Activated T-helper 1 cell treated with anti-CD3 and anti-CD28 coated beads, Interleukin-12 subunit alpha, Interleukin-12 subunit beta, Interleukin-2, Interleukin-4 antibody, amounts not matched to agents 30 ng/mL and 10 ng/mL and 1 ng/mL, durations not matched to agents 14 hours and 24 hours and 36 hours (primary cell): ENCODE measurements around the gene GRM8. TPM values are rescaled to one million over a fixed set of nuclear protein-coding genes. Genes with fewer than 3 reads are reported as not detected.
"Not testable (repeated sequence)": the region's sequence is repeated elsewhere in the genome, so short reads cannot be mapped to it uniquely, and the experiment has no call there.

Experiments
- DNase-seq: peaks from one replicate; pipeline ENCODE4 v3.0.0; 2021; ENCODE audit warnings: low spot score
- H3K27ac Mint-ChIP-seq: one replicate; pipeline ENCODE4 v1.8.0; 2021; ENCODE audit warnings: mild to moderate bottlenecking, mixed read lengths
- H3K27me3 Mint-ChIP-seq: one replicate; pipeline ENCODE4 v1.8.0; 2022; ENCODE audit warnings: mild to moderate bottlenecking, moderate library complexity, mixed read lengths; ENCODE audit not compliant: insufficient read depth
- H3K36me3 Mint-ChIP-seq: one replicate; pipeline ENCODE4 v1.8.0; 2021; ENCODE audit warnings: low read depth, mixed read lengths
- H3K4me1 Mint-ChIP-seq: one replicate; pipeline ENCODE4 v1.8.0; 2021; ENCODE audit warnings: low read depth, mixed read lengths
- H3K4me3 Mint-ChIP-seq: one replicate; pipeline ENCODE4 v1.8.0; 2021; ENCODE audit warnings: mild to moderate bottlenecking, moderate library complexity, mixed read lengths
- H3K9me3 Mint-ChIP-seq: one replicate; pipeline ENCODE4 v1.8.0; 2021; ENCODE audit warnings: mixed read lengths
- intact Hi-C: fragments of 100-400 bp; cut with micrococcal nuclease; formaldehyde crosslinking; loops from one replicate; pipeline ENCODE4 v1.15.1; 2024
- total RNA-seq: library from RNA; stranded (reverse); gene quantifications from 2 replicates; pipeline ENCODE4 v1.2.3, GENCODE V29; 2022

GRM8 gene
- total RNA-seq, 1 donor from 2014 or later, result not detected

DNA sequence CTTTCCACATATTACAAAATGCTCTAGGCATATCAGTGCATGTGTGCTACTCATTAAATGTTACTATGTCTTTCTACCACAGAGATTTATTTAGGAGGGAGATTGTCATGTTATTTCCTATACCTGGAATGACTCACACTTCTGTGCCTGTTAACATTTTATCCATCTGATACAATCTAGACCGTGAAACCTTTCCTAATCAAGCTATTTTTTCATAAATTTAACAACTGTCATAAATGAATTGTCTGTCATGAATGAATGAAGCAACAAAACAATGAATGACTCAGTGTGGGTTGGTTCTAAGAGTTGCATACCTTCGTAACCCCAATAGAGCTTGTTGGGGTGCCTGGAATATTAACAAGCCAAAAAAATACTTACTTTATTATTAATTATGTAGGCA is 554.3 kb downstream of the GRM8 start:
- intact Hi-C loops, result no loop called here
- no peak overlapping the region for H3K4me3 Mint-ChIP-seq

DNA sequence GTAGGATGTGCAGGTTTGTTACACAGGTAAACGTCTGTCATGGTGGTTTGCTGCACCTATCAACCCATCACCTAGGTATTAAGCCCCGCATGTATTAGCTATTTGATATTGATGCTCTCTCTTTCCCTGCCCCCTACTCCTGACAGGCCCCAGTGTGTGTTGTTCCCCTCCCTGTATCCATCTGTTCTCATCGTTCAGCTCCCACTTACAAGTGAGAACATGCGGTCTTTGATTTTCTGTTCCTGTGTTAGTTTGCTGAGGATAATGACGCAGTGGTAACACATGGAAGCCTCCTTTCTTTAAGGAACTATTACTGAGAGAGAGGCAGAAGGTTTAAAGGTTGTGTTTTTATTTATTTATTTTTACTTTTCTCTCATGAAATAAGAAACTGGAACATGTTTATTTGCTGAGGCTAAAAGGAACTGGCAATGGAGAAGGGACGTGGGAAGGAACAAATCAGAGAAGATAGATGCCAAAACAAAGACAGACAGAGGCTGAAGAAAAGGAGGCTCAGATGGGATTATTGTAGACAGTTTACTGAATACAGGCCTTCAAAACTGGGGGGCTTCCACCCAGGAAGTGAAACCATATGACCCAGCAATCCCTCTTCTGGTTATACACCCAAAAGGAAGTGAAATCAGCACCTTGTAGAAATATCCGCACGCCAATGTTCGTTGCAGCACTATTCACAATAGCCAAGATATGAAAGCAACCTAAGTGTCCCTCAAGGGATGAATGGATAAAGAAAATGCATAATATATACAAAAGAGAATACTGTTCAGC is 556.3 kb downstream of the GRM8 start:
- intact Hi-C loops, result no loop called here
- Mint-ChIP-seq H3K27ac (no peak overlapping the region), H3K4me3 (no peak overlapping the region), H3K36me3 (no peaks in the 10 kb centered on the region), H3K4me1 (peaks cover 7% of the 10 kb centered on the region), H3K9me3 (no peaks in the 10 kb centered on the region), H3K27me3 (peaks cover 23% of the 10 kb centered on the region)
- no peak for DNase-seq

More for the DNA sequence above, 554.3 kb downstream of the GRM8 start:
- no peaks in the 10 kb centered on the region for H3K9me3 Mint-ChIP-seq
- peaks cover 26% of the 10 kb centered on the region for H3K27me3 Mint-ChIP-seq
- H3K27ac Mint-ChIP-seq, result no peak overlapping the region
- H3K4me1 Mint-ChIP-seq, result peaks cover 13% of the 10 kb centered on the region
- DNase-seq, result no peak
- H3K36me3 Mint-ChIP-seq, result no peaks in the 10 kb centered on the region

- Mint-ChIP-seq H3K9me3 (no peaks in the 10 kb centered on the region), H3K27ac (no peak overlapping the region), H3K4me1 (no peaks in the 10 kb centered on the region), H3K4me3 (no peak overlapping the region), H3K36me3 (no peaks in the 10 kb centered on the region), H3K27me3 (peaks cover 7% of the 10 kb centered on the region)
- intact Hi-C loops, result no loop called here
- DNase-seq, result no peak
These were observed 561.6 kb downstream of the GRM8 start for GRCh38 chr7:126690848-126691751.

- H3K36me3 Mint-ChIP-seq, result no peaks in the 10 kb centered on the region
- no peaks in the 10 kb centered on the region for H3K9me3 Mint-ChIP-seq
- no peaks in the 10 kb centered on the region for H3K4me1 Mint-ChIP-seq
- no peak for DNase-seq
- H3K27me3 Mint-ChIP-seq, result peaks cover 1% of the 10 kb centered on the region
- intact Hi-C loops, result no loop called here
- no peak overlapping the region for H3K27ac Mint-ChIP-seq
- H3K4me3 Mint-ChIP-seq, result no peak overlapping the region
These were observed 562.6 kb downstream of the GRM8 start for GRCh38 chr7:126690104-126690503.

DNA sequence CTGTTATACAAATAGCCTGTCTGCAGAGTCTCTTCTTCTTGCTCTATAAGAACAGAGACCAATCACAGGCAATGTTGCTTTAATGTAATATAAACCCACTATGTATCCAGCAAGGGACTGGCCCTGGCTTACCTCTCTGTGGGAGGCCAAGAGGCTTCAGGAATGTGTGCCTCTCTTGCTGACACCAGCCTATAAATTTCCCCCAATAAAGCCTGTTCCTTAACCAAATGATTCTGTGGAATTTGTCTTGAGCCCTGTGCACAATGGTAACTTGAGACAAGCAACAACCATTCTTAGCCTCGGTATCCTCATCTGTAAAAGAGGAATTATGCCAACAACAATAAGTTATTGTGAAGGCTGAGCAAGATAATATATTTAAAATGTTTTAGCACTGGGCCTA is 563.7 kb downstream of the GRM8 start:
- Mint-ChIP-seq H3K36me3 (no peaks in the 10 kb centered on the region), H3K27ac (no peak overlapping the region), H3K9me3 (no peaks in the 10 kb centered on the region), H3K4me3 (no peak overlapping the region), H3K27me3 (peaks cover 1% of the 10 kb centered on the region), H3K4me1 (no peaks in the 10 kb centered on the region)
- no peak for DNase-seq
- intact Hi-C loops, result no loop called here

DNA sequence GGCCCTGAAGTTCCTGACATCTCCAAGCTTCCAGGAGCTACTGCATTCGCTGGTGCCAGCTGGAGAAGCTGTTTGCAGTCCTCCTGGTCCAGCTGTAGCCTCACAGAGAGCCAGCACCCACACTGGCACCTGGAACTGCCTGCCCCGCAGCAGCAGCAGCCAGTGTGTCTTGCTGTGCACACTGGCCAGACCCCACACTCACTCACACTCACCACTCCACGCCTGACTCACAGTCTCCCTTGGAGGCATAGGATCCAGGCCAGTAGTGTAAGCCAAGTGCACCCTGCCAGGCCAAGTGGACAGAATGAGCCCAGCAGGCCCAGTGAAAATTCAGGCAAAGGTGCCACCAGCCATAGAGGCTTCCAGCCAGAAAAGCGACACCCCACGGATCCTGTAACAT is 566.3 kb downstream of the GRM8 start:
- no peaks in the 10 kb centered on the region for H3K36me3 Mint-ChIP-seq
- no peaks in the 10 kb centered on the region for H3K27me3 Mint-ChIP-seq
- DNase-seq, result no peak
- H3K4me3 Mint-ChIP-seq, result no peak overlapping the region
- H3K4me1 Mint-ChIP-seq, result no peaks in the 10 kb centered on the region
- H3K9me3 Mint-ChIP-seq, result no peaks in the 10 kb centered on the region
- intact Hi-C loops, result no loop called here
- no peak overlapping the region for H3K27ac Mint-ChIP-seq

- intact Hi-C loops, result no loop called here
- Mint-ChIP-seq H3K27ac (no peak overlapping the region), H3K9me3 (no peaks in the 10 kb centered on the region), H3K4me3 (no peak overlapping the region), H3K36me3 (no peaks in the 10 kb centered on the region), H3K27me3 (no peaks in the 10 kb centered on the region), H3K4me1 (no peaks in the 10 kb centered on the region)
- no peak for DNase-seq
These were observed 567.1 kb downstream of the GRM8 start for GRCh38 chr7:126685596-126685995.

- DNase-seq, result no peak
- Mint-ChIP-seq H3K36me3 (no peaks in the 10 kb centered on the region), H3K27ac (no peak overlapping the region), H3K4me3 (no peak overlapping the region), H3K4me1 (no peaks in the 10 kb centered on the region), H3K9me3 (no peaks in the 10 kb centered on the region), H3K27me3 (no peaks in the 10 kb centered on the region)
- intact Hi-C loops, result no loop called here
These were observed 567.6 kb downstream of the GRM8 start for GRCh38 chr7:126685018-126685573.

DNA sequence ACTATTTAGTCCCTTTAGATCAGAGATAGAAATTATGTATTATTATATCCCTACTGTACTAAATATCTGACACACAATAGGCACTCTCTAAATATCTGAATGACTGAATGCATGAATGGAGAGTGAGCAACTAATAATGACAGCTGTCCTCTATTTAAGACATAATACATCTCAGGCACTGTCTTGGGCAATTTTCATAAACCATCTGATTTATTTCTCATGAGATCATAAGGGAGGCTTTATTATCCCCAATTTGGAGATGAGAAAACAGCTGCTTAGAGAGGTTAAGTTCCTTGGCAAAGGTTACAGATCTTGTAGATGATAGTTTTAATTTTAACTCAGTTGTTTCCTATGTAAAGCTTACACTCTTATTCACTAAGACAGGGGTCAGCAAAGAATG is 570.6 kb downstream of the GRM8 start:
- intact Hi-C loops, result no loop called here
- DNase-seq, result no peak
- Mint-ChIP-seq H3K9me3 (no peaks in the 10 kb centered on the region), H3K27me3 (no peaks in the 10 kb centered on the region), H3K4me3 (no peak overlapping the region), H3K36me3 (no peaks in the 10 kb centered on the region), H3K4me1 (no peaks in the 10 kb centered on the region), H3K27ac (no peak overlapping the region)

GRCh38 chr7:126668762-126669161 is 584.0 kb downstream of the GRM8 start:
- H3K4me3 Mint-ChIP-seq, H3K27me3 Mint-ChIP-seq, intact Hi-C loops, H3K36me3 Mint-ChIP-seq, H3K4me1 Mint-ChIP-seq, DNase-seq, H3K9me3 Mint-ChIP-seq, H3K27ac Mint-ChIP-seq: not testable (repeated sequence)

DNA sequence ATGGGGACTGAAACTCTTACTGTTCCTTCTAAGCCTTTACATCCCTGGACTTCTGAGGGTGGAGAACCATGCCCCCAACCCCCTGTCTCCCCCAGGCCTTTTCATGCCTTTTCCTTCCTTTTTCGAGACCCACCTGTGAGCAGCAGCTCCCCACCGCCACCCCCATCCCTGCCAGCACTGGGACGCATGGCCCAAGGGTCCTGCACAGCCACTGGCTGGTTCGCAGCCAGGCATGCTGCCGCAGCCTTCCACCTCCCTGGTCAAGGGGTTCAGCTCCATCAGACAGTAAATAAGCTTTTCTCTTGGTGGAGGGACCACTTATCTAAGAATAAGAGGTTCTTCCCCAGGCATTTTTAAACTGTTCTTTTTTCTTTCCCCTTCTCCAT is 584.4 kb downstream of the GRM8 start:
- Mint-ChIP-seq H3K27me3 (no peaks in the 10 kb centered on the region), H3K36me3 (no peaks in the 10 kb centered on the region), H3K4me1 (no peaks in the 10 kb centered on the region), H3K27ac (no peak overlapping the region), H3K4me3 (no peak overlapping the region), H3K9me3 (peaks cover 3% of the 10 kb centered on the region)
- intact Hi-C loops, result no loop called here
- no peak for DNase-seq

DNA sequence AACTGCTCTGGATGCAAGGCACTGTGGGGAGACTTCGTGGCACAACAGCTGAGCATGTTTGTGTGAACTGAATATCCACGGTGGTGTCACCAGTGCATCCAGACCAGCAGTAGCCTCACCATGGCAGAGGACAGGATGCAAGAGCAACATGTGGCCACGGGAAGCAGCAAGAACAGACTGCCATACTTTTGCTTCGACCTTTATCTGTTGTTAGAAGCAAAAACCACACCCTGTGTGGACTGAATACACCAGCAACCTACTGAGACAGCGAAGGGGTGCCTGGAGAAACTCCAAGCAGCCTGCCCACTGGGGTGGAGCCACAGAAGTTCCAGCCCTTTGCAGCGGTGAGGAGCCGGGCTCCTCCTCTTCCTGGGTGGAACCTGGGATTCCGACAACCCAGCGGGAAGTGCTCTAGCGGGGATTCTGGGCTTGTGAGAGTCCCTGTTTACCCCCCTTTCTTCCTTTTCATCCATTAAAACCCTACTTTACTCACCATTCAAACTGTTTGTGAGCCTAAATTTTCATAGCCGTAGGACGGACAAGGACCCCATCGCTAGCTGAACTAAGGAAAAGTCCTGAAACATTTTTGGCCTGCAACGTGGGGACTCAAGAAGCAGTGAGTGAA is 584.9 kb downstream of the GRM8 start:
- no peak for DNase-seq
- H3K4me3 Mint-ChIP-seq, result no peak overlapping the region
- H3K27me3 Mint-ChIP-seq, result no peaks in the 10 kb centered on the region
- peaks cover 3% of the 10 kb centered on the region for H3K9me3 Mint-ChIP-seq
- H3K27ac Mint-ChIP-seq, result no peak overlapping the region
- no peaks in the 10 kb centered on the region for H3K36me3 Mint-ChIP-seq
- intact Hi-C loops, result no loop called here
- H3K4me1 Mint-ChIP-seq, result no peaks in the 10 kb centered on the region

DNA sequence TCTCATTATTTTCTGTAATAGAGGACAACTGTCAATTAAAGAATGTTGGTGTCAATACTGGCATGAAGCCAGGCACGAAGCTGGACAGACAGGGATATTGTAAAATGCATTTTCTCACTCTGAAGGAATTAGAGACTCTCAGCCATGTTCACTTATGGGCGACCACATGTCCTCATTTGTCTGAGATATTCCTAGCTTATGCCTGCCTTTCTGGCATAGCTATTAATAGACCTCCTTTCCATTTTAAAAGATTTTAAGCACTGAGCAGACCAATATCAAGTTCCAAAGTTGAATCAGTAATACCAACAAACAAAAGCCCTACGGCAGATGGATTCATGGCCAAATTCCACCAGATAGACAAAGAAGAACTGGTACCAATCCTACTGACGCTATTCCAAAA is 589.9 kb downstream of the GRM8 start:
- Mint-ChIP-seq H3K9me3 (no peaks in the 10 kb centered on the region), H3K4me3 (no peak overlapping the region), H3K27ac (no peak overlapping the region), H3K4me1 (no peaks in the 10 kb centered on the region), H3K36me3 (no peaks in the 10 kb centered on the region), H3K27me3 (no peaks in the 10 kb centered on the region)
- intact Hi-C loops, result no loop called here
- no peak for DNase-seq
